Activated T-helper 2 cell treated with anti-CD3 and anti-CD28 coated beads, Interferon-gamma antibody, Interleukin-2, Interleukin-4, amounts not matched to agents 10 μg/mL and 5 μg/mL and 100 μg/mL, durations not matched to agents 14 hours and 24 hours and 36 hours (primary cell): ENCODE measurements around the gene AGPAT3. TPM values are rescaled to one million over a fixed set of nuclear protein-coding genes. Genes with fewer than 3 reads are reported as not detected.

Source experiments
- DNase-seq: peaks from one replicate; pipeline ENCODE4 v3.0.0; 2021; ENCODE audit warnings: low spot score
- H3K27ac Mint-ChIP-seq: one replicate; pipeline ENCODE4 v1.8.0; 2021; ENCODE audit warnings: mixed read lengths
- H3K27me3 Mint-ChIP-seq: one replicate; pipeline ENCODE4 v1.8.0; 2021; ENCODE audit warnings: low read depth, mixed read lengths
- H3K36me3 Mint-ChIP-seq: one replicate; pipeline ENCODE4 v1.8.0; 2021; ENCODE audit warnings: low read depth, mixed read lengths
- H3K4me1 Mint-ChIP-seq: one replicate; pipeline ENCODE4 v1.8.0; 2021; ENCODE audit warnings: low read depth, mixed read lengths
- H3K4me3 Mint-ChIP-seq: one replicate; pipeline ENCODE4 v1.8.0; 2021; ENCODE audit warnings: low read depth, mild to moderate bottlenecking, moderate library complexity, mixed read lengths
- H3K9me3 Mint-ChIP-seq: one replicate; pipeline ENCODE4 v1.8.0; 2021; ENCODE audit warnings: mixed read lengths
- intact Hi-C: fragments of 100-400 bp; cut with micrococcal nuclease; formaldehyde crosslinking; loops from one replicate; pipeline ENCODE4 v1.15.1; 2023
- total RNA-seq: library from RNA; stranded (reverse); gene quantifications from 2 replicates; pipeline ENCODE4 v1.2.3, GENCODE V29; 2022

Gene AGPAT3
- total RNA-seq, 1 donor from 2014 or later: 126 TPM

GRCh38 chr21:43858806-43859648 lies 6.0 kb upstream of the AGPAT3 start:
- intact Hi-C loops: no loop called here
- H3K4me1 Mint-ChIP-seq: peaks cover 29% of the 10 kb centered on the region
- DNase-seq: no peak
- no peaks in the 10 kb centered on the region for H3K9me3 Mint-ChIP-seq
- H3K27me3 Mint-ChIP-seq: no peaks in the 10 kb centered on the region
- H3K27ac Mint-ChIP-seq: no peak overlapping the region
- no peaks in the 10 kb centered on the region for H3K36me3 Mint-ChIP-seq
- no peak overlapping the region for H3K4me3 Mint-ChIP-seq

- H3K36me3 Mint-ChIP-seq: no peaks in the 10 kb centered on the region
- H3K27me3 Mint-ChIP-seq: no peaks in the 10 kb centered on the region
- H3K4me1 Mint-ChIP-seq: peaks cover 21% of the 10 kb centered on the region
- H3K27ac Mint-ChIP-seq: no peak overlapping the region
- intact Hi-C loops: no loop called here
- no peaks in the 10 kb centered on the region for H3K9me3 Mint-ChIP-seq
- H3K4me3 Mint-ChIP-seq: no peak overlapping the region
- no peak for DNase-seq
Measured at GRCh38 chr21:43859747-43860214, 5.2 kb upstream of the AGPAT3 start.

- Mint-ChIP-seq H3K27ac (no peak overlapping the region), H3K4me1 (peaks cover 12% of the 10 kb centered on the region), H3K36me3 (peaks cover 5% of the 10 kb centered on the region), H3K4me3 (no peak overlapping the region), H3K9me3 (no peaks in the 10 kb centered on the region), H3K27me3 (no peaks in the 10 kb centered on the region)
- intact Hi-C loops: no loop called here
- DNase-seq: no peak
Measured at GRCh38 chr21:43861706-43862105, 3.3 kb upstream of the AGPAT3 start.

GRCh38 chr21:43864313-43864961 lies 586 bp upstream of the AGPAT3 start:
- no peaks in the 10 kb centered on the region for H3K27me3 Mint-ChIP-seq
- H3K4me3 Mint-ChIP-seq: peak overlapping the region; percentile 30
- H3K27ac Mint-ChIP-seq: no peak overlapping the region
- no peak for DNase-seq
- H3K36me3 Mint-ChIP-seq: peaks cover 32% of the 10 kb centered on the region
- peaks cover 36% of the 10 kb centered on the region for H3K4me1 Mint-ChIP-seq
- no peaks in the 10 kb centered on the region for H3K9me3 Mint-ChIP-seq
- intact Hi-C loops: no loop called here

- no peaks in the 10 kb centered on the region for H3K9me3 Mint-ChIP-seq
- intact Hi-C loops: loop anchor here (1.0 to 5.0 kb wide), 6 partner anchors 10 to 53 kb away; no protein-coding TSS in a partner anchor
- H3K4me1 Mint-ChIP-seq: peaks cover 37% of the 10 kb centered on the region
- H3K4me3 Mint-ChIP-seq: peak overlapping the region; percentile 90
- H3K27ac Mint-ChIP-seq: peak overlapping the region; percentile 94
- peak; percentile 66 for DNase-seq
- H3K36me3 Mint-ChIP-seq: peaks cover 43% of the 10 kb centered on the region
- no peaks in the 10 kb centered on the region for H3K27me3 Mint-ChIP-seq
Measured at GRCh38 chr21:43865540-43866259, 677 bp downstream of the AGPAT3 start.

- H3K9me3 Mint-ChIP-seq: no peaks in the 10 kb centered on the region
- no peaks in the 10 kb centered on the region for H3K27me3 Mint-ChIP-seq
- H3K27ac Mint-ChIP-seq: peak overlapping the region; percentile 94
- H3K36me3 Mint-ChIP-seq: peaks cover 48% of the 10 kb centered on the region
- peaks cover 42% of the 10 kb centered on the region for H3K4me1 Mint-ChIP-seq
- no peak for DNase-seq
- peak overlapping the region; percentile 90 for H3K4me3 Mint-ChIP-seq
- intact Hi-C loops: loop anchor here (1.0 to 5.0 kb wide), 6 partner anchors 11 to 54 kb away; no protein-coding TSS in a partner anchor
Measured at GRCh38 chr21:43866260-43866629, 1.2 kb downstream of the AGPAT3 start.

GRCh38 chr21:43866659-43867331 lies 1.8 kb downstream of the AGPAT3 start:
- Mint-ChIP-seq H3K27ac (peak overlapping the region; percentile 94), H3K4me1 (peaks cover 44% of the 10 kb centered on the region), H3K4me3 (peak overlapping the region; percentile 90), H3K9me3 (no peaks in the 10 kb centered on the region), H3K36me3 (peaks cover 53% of the 10 kb centered on the region), H3K27me3 (no peaks in the 10 kb centered on the region)
- intact Hi-C loops: loop anchor here (1.0 to 5.0 kb wide), 6 partner anchors 11 to 54 kb away; no protein-coding TSS in a partner anchor
- peak; percentile 25 for DNase-seq

- H3K9me3 Mint-ChIP-seq: no peaks in the 10 kb centered on the region
- intact Hi-C loops: loop anchor here (2.0 to 5.0 kb wide), 5 partner anchors 17 to 55 kb away; no protein-coding TSS in a partner anchor
- no peak for DNase-seq
- peaks cover 46% of the 10 kb centered on the region for H3K4me1 Mint-ChIP-seq
- peaks cover 55% of the 10 kb centered on the region for H3K36me3 Mint-ChIP-seq
- H3K4me3 Mint-ChIP-seq: peak overlapping the region; percentile 90
- peak overlapping the region; percentile 94 for H3K27ac Mint-ChIP-seq
- no peaks in the 10 kb centered on the region for H3K27me3 Mint-ChIP-seq
Measured at GRCh38 chr21:43867332-43867703, 2.3 kb downstream of the AGPAT3 start.

GRCh38 chr21:43867948-43868347 lies 2.9 kb downstream of the AGPAT3 start:
- H3K4me1 Mint-ChIP-seq: peaks cover 52% of the 10 kb centered on the region
- H3K4me3 Mint-ChIP-seq: peak overlapping the region; percentile 90

GRCh38 chr21:43868461-43868860 lies 3.4 kb downstream of the AGPAT3 start:
- peaks cover 56% of the 10 kb centered on the region for H3K4me1 Mint-ChIP-seq

More at GRCh38 chr21:43867948-43868347, 2.9 kb downstream of the AGPAT3 start:
- no peak for DNase-seq
- Mint-ChIP-seq H3K36me3 (peaks cover 62% of the 10 kb centered on the region), H3K9me3 (no peaks in the 10 kb centered on the region), H3K27me3 (no peaks in the 10 kb centered on the region), H3K27ac (peak overlapping the region; percentile 94)
- intact Hi-C loops: loop anchor here (2.0 to 5.0 kb wide), 5 partner anchors 17 to 56 kb away; no protein-coding TSS in a partner anchor

GRCh38 chr21:43869486-43870325 lies 4.7 kb downstream of the AGPAT3 start:
- intact Hi-C loops: loop anchor here (5.0 kb wide), 2 partner anchors 57 to 68 kb away; no protein-coding TSS in a partner anchor
- Mint-ChIP-seq H3K36me3 (peaks cover 77% of the 10 kb centered on the region), H3K4me1 (peaks cover 67% of the 10 kb centered on the region), H3K4me3 (no peak overlapping the region), H3K27me3 (no peaks in the 10 kb centered on the region), H3K9me3 (no peaks in the 10 kb centered on the region), H3K27ac (peak overlapping the region; percentile 29)
- DNase-seq: no peak

More at GRCh38 chr21:43868461-43868860, 3.4 kb downstream of the AGPAT3 start:
- peaks cover 67% of the 10 kb centered on the region for H3K36me3 Mint-ChIP-seq
- H3K4me3 Mint-ChIP-seq: peak overlapping the region; percentile 90
- no peaks in the 10 kb centered on the region for H3K27me3 Mint-ChIP-seq
- intact Hi-C loops: loop anchor here (5.0 kb wide), 1 partner anchor 56 kb away; no protein-coding TSS in a partner anchor
- H3K9me3 Mint-ChIP-seq: no peaks in the 10 kb centered on the region
- H3K27ac Mint-ChIP-seq: no peak overlapping the region
- no peak for DNase-seq
